GM12878 (cell line): ENCODE measurements around the gene ANKRD62.

Experiments
- CHD1 ChIP-seq: IDR thresholded peaks from 2 replicates; pipeline ENCODE4 v1.6.1; 2012; ENCODE audit warnings: low read depth, low read length, improper control_type of control experiment
- CTCF ChIP-seq, 3 experiments: IDR thresholded peaks in 2 of 3; conservative IDR thresholded peaks in 1 of 3; 2 replicates each; pipeline ENCODE4 v1.5.1; 2011; ENCODE audit warnings: low read depth in 3 of 3, low read length in 3 of 3, mild to moderate bottlenecking in 3 of 3, control low read depth in 2 of 3, moderate library complexity in 2 of 3, inconsistent platforms in 1 of 3, mixed read lengths in 1 of 3; ENCODE audit not compliant: control insufficient read depth in 2 of 3, insufficient read depth in 1 of 3; ENCODE audit errors: extremely low read depth in 1 of 3
- ETV6 ChIP-seq, 2 experiments: fragments of 450-650 bp in 1 of 2; IDR thresholded peaks in 1 of 2; conservative IDR thresholded peaks in 1 of 2; 2 replicates each; pipeline ENCODE4 v1.6.1; 2014; ENCODE audit warnings: antibody characterized with exemption in 1 of 2, borderline replicate concordance in 1 of 2, low read depth in 1 of 2, mild to moderate bottlenecking in 1 of 2, moderate library complexity in 1 of 2
- EZH2 ChIP-seq: IDR thresholded peaks from 2 replicates; pipeline ENCODE4 v1.6.1; 2012; ENCODE audit warnings: low read depth, mild to moderate bottlenecking, control low read depth, inconsistent platforms, low read length, borderline replicate concordance; ENCODE audit not compliant: control insufficient read depth
- MYC ChIP-seq: IDR thresholded peaks from 2 replicates; pipeline ENCODE4 v1.6.1; 2011; ENCODE audit warnings: mild to moderate bottlenecking, low read length, moderate library complexity, inconsistent platforms; ENCODE audit not compliant: insufficient read depth, insufficient replicate concordance, insufficient read length, severe bottlenecking
- REST ChIP-seq: IDR thresholded peaks from 2 replicates; pipeline ENCODE4 v1.6.1; 2012; ENCODE audit warnings: mild to moderate bottlenecking, low read depth, low read length
- SREBF2 ChIP-seq: IDR thresholded peaks from 2 replicates; pipeline ENCODE4 v1.6.1; 2012; ENCODE audit warnings: mild to moderate bottlenecking, low read length
- ZNF274 ChIP-seq: IDR thresholded peaks from one replicate; pipeline ENCODE4 v1.8.0; 2011; ENCODE audit not compliant: insufficient read length, insufficient read depth

DNA sequence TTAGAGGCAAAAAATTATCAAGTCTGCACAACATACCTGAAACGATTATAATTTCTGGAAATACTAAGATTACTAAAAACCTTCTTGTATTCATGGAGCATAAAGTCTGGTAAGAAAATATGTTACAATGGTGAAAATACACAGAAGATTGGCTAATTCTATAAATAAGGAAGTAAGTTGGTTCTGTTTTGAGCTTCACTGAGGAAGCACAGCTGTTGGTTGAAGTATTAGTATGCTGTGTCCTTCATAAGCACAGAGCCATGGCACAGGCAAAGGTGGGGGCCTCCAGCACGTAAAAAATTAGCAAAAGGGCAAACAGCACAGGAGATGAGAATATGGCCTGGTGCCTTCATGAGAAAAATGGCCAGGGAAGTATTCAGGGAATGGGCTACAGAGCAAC, 40.4 kb upstream of the ANKRD62 start:
- TF ChIP-seq MYC (no peak), ETV6 (conservative IDR thresholded peaks at IDR 0.05 in 1 of 2, IDR thresholded peaks at IDR 0.05 in 1 of 2; ENCODE audit: borderline replicate concordance in 1 of 2, low read depth in 1 of 2) (no peak), SREBF2 (no peak), CHD1 (no peak), EZH2 (no peak), CTCF (IDR thresholded peaks at IDR 0.05 in 2 of 3, conservative IDR thresholded peaks at IDR 0.05 in 1 of 3; ENCODE audit: control insufficient read depth in 2 of 3, extremely low read depth in 1 of 3, insufficient read depth in 1 of 3, low read depth in 3 of 3, low read length in 3 of 3) (no peak), ZNF274 (no peak), REST (no peak)
